GM19395 (cell line): Measurements from ENCODE around the gene DPP6.
"Not testable (repeated sequence)": the region's sequence is repeated elsewhere in the genome, so short reads cannot be mapped to it uniquely, and the experiment has no call there.

Experiments
- ATAC-seq: cut with Tn5 transposase; IDR thresholded peaks from one replicate; pipeline ENCODE4 v1.9.1; 2021; ENCODE audit warnings: mild to moderate bottlenecking, moderate library complexity; ENCODE audit not compliant: unreplicated experiment

DPP6 gene

DNA sequence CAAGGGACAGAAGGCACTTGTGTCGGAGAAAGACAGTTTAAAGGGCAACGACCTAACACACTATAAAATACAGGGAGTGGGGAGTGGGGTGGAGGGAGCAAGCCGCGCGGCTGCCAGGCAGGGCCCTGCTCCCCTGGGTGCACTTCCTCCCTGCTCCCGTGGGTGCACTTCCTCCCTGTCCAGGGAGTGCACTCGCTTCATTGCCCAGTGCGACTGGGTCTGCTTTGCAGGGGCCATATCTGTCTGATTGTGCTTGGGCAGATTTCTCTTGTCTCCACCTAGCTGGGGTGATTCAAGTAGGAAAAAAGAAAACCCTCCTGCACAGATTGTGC, 94.5 kb downstream of the DPP6 start:
- ATAC-seq = not testable (repeated sequence)

DNA sequence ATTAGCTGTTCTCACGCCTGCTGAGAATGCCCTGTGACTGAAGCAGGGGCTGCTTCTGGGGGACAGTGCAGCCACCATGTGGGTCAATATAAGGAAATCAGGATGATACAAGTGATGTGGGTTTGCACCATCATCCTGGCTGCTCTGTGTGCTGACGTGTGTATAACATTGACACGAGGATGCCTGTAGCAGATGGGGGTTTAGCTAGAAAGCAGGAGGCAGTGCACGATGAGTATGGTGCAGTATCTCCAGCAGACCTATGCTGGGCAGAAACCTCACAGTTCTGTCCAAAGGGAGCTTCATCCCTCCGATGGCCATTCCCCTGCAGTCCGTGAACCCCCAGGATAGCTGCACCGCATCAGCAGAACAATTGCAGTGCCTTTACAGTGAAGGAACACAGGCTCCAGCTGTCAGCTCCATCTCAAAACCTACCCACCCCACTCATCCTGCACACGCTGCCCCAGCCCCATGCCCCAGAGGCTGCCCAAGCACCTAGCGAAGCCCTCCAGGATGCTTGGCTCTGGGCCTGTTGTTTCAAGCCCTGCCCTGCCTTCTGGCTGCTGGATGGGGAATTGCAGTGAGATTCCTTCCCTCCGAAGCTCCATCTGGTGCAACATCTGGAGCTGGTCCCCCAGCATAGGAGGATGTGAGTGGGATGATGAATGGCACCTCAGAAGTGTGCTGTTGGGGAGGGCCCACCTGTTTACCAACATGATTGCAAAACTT, 96.8 kb downstream of the DPP6 start:
- not testable (repeated sequence) for ATAC-seq

DNA sequence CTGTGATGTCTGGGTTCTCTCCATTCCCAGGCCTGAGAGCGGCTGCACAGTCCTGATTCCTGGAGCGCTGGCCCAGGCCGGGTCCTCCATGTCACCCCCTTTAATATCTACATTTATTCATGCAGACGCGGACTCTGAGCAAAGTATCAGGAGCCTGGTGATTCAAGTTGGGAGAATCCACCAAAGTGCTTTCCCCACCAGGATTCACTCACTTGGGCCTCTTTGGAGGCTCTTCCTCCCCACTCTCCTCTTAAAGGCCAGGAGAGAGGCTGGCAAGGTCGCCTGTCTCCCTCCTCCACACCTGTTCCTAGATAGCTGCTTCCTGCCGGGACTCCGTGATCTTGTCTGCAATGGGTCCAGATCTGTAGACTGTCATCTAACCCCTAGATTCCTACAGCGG, 98.5 kb downstream of the DPP6 start:
- ATAC-seq = not testable (repeated sequence)

DNA sequence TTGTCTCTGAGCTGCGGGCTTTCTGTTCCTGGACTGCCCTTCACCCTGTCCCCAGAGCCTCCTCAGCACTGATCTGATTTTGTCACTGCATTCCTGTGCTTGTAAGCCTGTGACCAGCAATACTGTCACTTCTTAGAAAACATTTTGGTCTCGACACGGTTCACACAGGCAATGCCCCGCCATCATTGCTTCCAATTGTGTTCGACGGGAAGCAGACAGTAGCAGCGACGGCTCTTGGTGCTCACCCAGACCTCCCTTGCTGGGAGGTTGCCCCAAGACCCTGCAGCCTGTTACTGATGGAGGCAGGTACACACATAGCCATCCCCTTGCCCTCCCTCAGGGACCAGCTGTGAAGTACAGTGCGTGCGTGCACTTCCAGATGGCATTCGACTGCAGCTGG, 99.1 kb downstream of the DPP6 start:
- ATAC-seq = not testable (repeated sequence)

DNA sequence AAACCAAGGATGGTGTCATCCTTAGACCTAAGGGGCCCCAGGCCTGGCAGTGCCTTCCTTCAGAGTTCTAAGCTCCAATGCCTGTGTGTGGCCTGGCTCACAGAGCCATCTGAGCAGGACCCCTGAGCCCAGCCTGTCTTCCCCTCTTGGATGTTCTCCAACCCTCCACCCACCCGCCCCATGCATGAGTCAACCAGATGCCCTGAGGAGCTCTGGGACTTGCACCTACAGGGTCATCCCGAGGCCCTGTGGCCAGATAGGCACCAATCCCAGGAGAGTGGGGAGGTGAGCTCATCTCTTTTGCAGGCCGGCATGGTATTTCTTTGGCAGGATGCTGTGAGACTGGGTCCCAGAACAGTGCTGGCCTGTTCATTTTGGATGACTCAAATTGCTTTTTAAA, 103.7 kb downstream of the DPP6 start:
- ATAC-seq = not testable (repeated sequence)

DNA sequence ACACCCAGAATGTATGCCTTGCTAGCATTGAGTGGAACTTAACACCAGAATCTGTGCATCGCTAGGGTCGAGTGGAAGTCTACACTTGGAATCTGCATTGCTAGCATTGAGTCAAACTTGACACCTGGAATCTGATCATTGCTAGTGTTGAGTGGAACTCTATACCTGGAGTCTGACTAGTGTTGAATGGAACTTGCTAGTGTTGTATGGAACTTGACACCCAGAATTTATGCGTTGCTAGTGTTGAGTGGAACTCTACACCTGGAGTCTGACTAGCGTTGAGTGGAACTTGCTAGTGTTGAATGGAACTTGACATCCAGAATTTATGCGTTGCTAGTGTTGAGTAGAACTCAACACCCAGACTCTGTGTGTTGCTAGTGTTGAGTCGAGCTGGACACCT, 110.7 kb downstream of the DPP6 start:
- ATAC-seq = not testable (repeated sequence)

DNA sequence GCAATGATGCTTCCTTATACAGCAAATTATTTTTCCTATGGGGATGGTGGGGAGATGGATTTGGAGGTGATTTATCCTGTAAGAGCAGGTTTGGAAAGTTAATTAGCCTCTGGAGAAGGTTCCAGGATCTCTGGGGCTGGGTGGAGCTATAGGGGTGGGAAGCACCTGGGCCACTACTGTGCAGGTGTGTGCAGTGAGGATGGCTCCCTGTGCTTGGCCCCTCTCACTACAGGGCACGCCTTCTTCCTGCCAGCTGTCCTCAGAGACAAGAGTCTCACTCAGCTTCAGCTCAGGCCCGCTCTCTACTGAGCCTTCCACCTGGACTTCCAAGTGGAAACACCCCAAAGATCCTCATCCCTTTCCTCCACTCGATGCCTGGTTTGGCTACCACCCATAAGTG, 111.4 kb downstream of the DPP6 start:
- not testable (repeated sequence) for ATAC-seq

DNA sequence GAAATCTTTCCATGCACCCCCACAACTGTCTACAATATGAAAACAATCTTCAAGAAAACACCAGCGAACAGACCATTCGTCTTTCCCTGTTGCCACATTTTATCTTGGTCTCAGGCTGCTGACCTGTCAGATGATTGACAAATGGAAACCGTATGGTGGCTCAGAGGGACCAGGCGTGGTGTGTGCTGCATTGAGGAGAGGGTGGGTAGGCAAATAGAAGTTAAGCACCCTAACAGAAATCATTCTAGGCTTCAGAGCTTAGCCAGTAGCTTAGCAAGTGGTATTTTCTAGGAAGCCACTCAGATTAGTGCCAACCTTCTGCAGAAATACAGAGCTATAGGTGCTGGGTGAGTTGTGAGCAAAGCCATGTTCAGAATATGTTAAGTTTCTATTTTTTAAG, 114.9 kb downstream of the DPP6 start:
- no peak for ATAC-seq

DNA sequence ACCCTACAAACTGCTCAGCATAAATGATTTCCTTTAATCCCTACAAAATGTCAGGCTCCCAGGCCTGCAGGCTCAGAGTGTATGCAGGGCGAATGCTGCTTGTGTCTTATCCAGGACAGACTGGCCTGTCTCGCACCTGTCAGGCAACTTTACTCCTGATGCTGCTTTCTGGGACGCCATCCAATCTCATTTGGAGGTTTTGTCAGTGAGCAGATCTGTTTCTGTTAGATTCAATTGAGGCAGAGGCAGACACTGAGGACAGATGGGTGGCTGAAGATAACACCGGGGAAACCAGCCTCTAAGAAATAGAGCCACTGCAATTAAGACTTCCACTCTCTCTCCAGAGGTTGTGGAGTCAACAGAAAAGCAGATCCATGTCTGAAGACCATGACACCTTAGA, 115.6 kb downstream of the DPP6 start:
- no peak for ATAC-seq

DNA sequence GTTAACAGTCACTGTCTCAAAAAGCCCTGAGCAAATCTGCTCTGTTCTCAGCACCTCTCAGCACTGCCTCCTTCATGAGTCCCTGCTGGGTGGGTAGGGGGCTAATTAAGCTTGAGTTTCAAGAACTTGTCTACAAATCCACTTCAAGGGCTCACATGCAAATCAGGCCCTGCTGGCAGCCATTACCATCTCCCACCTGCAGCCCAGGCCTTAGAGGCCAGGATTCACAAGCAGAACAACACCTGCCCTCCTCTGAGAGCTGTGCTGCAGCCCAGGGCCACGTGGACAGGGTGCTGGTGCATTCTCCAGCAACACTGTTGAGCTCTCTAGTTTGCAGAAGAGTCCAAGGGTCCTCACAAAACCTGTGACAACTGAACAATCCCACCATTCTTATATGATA, 119.2 kb downstream of the DPP6 start:
- no peak for ATAC-seq

DNA sequence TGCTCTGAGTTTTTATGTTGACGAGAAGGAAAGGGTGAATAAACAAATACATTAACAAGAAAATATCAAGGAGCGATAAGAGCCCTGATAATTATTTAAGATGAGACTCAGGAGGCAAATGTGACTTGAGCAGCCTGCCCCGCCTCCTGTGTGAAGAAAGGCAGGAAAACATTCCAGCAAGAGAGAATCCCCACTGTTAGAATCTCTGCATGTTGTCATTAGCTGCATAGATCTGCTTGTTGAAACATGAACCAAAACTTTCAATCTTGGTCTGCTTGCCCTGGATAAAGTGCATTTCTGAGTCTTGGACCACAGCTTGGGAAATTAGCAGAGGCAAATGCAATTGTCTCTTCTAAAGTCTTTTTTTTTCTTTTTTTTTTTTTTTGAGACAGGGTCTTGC, 120.0 kb downstream of the DPP6 start:
- ATAC-seq = no peak

DNA sequence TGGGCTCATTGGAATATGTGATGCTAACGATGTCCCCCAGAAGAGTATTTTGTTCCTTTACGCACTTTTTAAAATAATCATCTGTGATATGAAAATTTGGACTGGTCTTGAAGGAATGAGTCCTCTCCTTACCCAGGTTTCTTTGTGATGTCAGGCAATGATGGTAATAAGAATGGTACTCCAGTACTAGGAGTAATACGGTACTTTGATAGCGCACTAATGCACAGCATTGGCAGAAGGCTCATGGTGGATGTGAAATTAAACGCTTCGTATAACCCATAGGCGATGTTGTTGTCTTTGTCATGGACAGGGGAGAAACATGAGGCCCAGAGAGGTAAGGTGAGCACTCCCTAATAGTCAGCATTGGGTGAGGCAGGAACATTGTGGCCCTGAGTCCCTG, 125.4 kb downstream of the DPP6 start:
- ATAC-seq = no peak

DNA sequence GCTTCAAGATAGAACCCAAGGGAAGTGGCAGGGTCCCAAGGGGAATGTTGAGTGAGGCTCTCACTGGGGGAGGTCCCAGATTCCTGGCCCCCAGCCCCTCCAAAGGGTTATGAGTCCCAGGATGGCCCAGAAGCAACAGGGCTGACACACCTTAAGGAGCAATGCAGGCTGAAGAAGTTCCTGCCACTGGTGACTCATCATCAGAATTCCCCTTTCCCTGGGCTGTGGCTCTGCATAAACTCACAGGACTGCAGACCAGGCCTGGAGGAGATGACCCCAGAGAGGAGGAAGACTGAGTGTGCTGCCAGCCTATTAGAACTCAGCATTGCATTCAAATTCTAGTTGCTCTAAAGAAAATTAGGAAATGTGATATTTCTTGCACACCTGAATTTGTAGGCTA, 126.7 kb downstream of the DPP6 start:
- ATAC-seq = no peak

DNA sequence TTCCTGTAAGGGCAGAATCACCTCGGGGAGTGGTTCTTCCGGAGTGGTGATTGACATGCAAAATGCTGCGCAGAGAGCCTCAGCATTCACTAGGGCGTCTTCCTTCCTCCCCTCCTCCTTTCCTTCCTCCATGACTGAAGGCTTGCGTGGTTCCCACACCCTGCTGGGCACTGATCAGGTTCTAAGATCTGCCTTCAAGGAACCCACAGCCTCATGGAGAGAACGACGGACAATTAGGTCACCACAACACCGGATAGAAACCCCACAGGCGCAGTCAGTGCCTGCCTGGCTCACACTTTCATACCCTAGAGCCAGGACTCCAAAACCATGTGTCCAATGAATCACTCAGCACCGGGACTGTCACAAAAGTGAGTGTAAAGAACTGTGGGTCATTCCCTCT, 131.3 kb downstream of the DPP6 start:
- no peak for ATAC-seq

DNA sequence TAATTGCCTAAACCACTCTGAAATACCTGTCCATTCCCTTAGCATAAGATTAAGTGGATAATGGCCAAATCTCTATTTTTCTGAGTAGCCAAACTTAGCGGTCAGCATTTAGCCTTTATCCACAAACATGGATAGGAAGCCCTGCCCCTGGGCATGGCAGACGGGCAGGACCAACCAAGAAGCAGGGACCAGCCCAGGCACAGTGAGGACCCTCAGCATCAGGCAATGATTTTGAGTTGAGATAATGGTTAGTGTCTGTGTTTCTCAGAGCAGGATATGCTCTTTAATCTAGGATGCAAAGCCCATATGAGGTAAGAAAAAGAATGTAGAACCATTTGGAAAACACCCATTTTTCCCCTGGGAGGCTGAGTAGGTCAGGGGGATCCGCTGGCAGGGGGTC, 131.7 kb downstream of the DPP6 start:
- no peak for ATAC-seq

DNA sequence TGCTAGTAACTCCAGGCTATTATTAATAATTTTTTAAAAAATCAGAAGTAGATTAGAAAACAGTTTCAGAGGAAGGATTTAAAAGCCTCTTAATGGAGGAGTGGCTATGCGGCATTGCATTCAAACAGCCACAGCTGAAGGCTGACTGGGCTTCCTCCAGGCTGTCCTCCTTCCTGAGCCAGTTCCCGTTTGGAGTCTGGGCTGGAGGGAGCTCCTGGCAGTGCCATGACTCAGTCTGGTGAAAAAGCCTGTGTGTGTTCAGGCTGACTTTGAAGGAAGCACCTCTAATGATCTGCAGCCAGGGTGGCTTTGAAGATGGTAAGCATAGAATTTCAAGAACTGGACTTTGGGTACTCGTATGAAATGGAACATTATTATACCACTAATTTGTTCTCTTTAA, 134.6 kb downstream of the DPP6 start:
- no peak for ATAC-seq

DNA sequence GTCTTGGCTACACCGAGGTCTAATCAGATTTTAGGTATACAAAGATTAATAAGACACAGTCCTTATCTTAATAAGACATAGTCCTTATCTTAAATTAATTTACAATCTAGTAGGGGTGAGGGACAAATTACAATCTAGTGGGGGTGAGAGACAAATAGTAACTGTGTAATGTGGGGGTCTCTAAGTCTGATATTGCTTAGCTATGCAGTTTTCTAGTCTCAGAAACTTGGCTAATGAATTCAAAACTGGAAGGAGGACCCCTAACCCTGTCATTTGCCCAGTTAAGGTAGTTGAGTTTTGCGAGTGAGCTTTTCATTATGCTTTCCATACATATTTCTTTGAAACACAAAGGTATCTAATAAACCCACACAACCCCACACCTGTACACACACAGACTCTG, 136.1 kb downstream of the DPP6 start:
- ATAC-seq = no peak

DNA sequence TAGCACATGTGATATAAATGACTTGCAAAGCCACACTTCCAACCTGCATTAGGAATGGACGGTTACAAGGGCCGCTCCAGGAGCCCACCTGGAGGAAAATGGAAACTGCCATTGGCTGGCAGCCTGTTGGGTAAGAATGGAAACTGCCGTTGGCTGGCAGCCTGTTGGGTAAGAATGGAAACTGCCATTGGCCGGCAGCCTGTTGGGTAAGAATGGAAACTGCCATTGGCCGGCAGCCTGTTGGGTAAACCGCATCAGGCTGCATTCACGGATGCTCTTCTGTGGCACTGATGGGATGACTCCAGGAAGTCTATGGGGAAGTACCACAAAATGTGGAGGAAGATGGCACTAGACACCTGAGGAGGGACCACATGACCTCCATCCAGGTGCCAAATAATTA, 143.1 kb downstream of the DPP6 start:
- ATAC-seq = no peak

DNA sequence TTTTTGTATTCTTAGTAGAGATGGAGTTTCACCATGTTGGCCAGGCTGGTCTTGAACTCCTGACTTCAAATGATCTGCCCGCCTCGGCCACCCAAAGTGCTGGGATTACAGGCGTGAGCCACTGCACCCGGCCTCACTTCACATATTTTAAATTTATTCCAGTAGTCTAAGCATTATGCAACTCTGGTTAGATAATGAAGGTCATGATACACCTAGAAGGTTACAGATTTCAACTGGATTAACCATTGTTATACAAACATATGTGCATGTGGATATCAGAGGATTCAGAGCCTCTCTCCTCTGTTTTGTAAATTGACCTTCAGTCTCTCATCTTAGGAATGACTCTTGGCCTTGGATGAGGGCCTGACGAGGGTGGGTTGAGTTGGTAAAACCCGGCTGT, 146.3 kb downstream of the DPP6 start:
- ATAC-seq = no peak

DNA sequence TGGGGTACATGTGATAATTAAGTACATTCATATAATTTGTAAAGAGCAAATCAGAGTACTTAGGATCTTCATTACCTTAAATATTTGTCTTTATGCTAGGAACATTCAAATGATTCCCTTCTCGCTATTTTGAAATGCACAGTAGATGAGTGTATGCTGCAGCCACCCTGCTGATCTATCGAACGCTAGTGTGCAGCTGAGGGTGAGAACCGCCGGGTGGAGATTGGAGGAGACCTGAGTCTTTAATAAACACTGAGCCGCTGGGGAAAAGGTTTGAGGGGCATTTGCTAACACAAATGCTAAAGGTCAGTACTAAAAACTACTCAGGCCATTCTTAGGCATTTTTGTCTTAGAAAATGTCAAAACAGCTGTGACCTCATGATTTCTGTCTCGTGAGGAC, 148.0 kb downstream of the DPP6 start:
- ATAC-seq = no peak

DNA sequence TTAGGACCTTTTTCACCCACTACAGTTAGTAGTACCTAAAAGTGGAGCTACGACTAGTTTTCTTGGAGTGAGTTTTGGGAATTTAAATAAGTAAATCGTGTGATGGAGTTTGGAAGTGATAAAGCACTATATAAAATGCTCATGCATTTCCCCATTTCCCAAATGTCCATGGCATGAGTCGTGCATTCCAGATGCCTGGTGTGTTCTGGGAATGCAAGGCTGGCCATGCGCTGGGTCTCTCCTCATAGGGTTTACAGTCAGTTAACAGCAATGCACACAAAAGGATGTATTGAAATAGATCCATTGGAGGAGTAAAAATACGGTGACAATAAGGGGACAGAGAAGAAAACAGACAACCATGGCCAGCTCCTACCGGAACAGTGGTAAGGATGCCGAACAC, 149.8 kb downstream of the DPP6 start:
- no peak for ATAC-seq

DNA sequence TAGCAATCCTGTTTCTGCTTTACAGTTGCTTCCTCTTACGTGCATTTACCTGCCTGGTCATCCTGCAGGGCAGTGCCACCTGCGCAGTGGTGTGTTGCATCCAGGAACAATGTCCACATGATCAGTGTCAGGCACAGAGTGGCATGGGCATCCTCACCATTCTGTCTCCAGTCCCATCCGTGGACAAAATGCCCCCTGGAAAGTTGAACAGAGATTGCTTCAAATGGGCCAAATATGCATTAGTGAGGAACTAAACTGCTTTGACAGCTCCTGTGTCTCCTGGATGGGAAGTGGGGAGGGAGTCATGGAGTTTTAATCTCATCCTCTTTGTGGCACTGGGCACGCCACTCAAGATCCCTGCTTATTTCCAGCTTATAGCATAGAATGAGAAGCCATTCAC, 151.8 kb downstream of the DPP6 start:
- ATAC-seq = no peak

DNA sequence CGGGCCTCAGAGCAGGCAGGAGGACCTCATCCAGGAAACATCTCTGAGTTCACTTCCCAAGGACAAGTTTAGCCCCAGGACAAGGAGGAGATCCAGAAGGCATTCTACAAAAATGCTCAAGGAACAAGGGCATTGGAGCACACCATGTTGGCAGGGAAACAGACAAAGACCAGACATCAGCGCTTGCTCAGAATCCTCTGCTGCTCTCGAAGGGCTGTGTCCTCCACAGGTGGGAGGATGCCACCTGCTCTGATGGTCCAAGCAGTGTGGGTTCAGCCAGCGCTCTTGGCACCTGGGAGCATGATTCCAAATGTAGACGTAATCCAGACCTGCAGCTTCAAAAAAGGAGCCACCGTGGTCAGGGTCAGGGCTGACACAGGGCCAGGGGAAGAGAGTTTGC, 160.7 kb downstream of the DPP6 start:
- no peak for ATAC-seq
